ENCODE data around the gene SULF2. TPM values are rescaled to one million over a fixed set of nuclear protein-coding genes. Genes with fewer than 3 reads are reported as not detected.

The SULF2 gene
- 18.9 to 27.8 TPM (median 26.2 TPM) in 5 replicates for total RNA-seq (2022; extraction: Qiagen RNA extraction)

GRCh38 chr20:47785311-47785853 is at the start of gene SULF2:
TSS of gene SULF2 (minus strand) at chr20:47785481. CDS start at chr20:47757363, 28,118 bp downstream.

All from A549 treated with dexamethasone at 1 μM for 4 hours (cell line).